Pancreas (tissue), 10 donors: ENCODE data around the gene BNIP5. TPM values are rescaled to one million over a fixed set of nuclear protein-coding genes. Genes with fewer than 3 reads are reported as not detected.

Source experiments
- ATAC-seq, 4 donors: fragments of 200-7000 bp; cut with Tn5 transposase; one replicate each; pipeline versions ENCODE4 v1.8.0 to v1.9.1; 2020; ENCODE audit warnings: mild to moderate bottlenecking in 4 of 4, moderate library complexity in 4 of 4
- DNase-seq, 6 donors: peaks; one replicate each; pipeline ENCODE4 v3.0.0-alpha.2; 2020
- FAIRE-seq: peaks from 2 replicates; lab custom pipeline; 2012; peaks lifted over from hg19 to GRCh38; lab: Jason Lieb, UNC
- H3K27ac ChIP-seq, 4 donors: fragments of 200-600 bp; sonication (generic); 1 replicate in 3 of 4; 2 replicates in 1 of 4; pipeline versions ENCODE4 v1.5.0 to v1.8.0; 2020
- H3K27me3 ChIP-seq, 4 donors: fragments of 200-600 bp; one replicate each; pipeline ENCODE4 v1.8.0; 2021
- H3K36me3 ChIP-seq, 3 donors: fragments of 200-600 bp; sonication (generic) in 1 of 3; one replicate each; pipeline versions ENCODE4 v1.5.0 to v1.8.0; 2020 to 2021
- H3K4me1 ChIP-seq, 3 donors: fragments of 200-600 bp; one replicate each; pipeline ENCODE4 v1.8.0; 2021
- H3K4me3 ChIP-seq, 4 donors: fragments of 200-600 bp; sonication (generic) in 2 of 4; one replicate each; pipeline versions ENCODE4 v1.5.0 to v1.8.0; 2020 to 2021
- H3K9me3 ChIP-seq, 4 donors: fragments of 200-600 bp; one replicate each; pipeline ENCODE4 v1.8.0; 2021
- WGBS, 2 donors: extraction: QIAGEN DNeasy Blood & Tissue Kit; methylation state at CpG; one replicate each; pipeline ENCODE4 v1.1.7; 2013; 5-methylcytosine and 5-hydroxymethylcytosine counted together
- intact Hi-C, 3 donors: fragments of 100-400 bp; cut with DNase I; formaldehyde crosslinking; loops; one replicate each; pipeline versions ENCODE4 v1.11.1 to v1.14.2; 2022
- polyA plus RNA-seq, 2 donors: library from polyadenylated mRNA; stranded (reverse); fragments of 200-250 nt; gene quantifications; one replicate each; pipeline ENCODE4 v1.2.3, GENCODE V29; 2013
- total RNA-seq, 6 donors: library from RNA; stranded (reverse); fragmentation: NEBNext Ultra II Directional in 4 of 6; extraction: Animal tissue kit (Norgen Biotek cat#: 25700) in 4 of 6; gene quantifications; one replicate each; pipeline versions ENCODE4 v1.2.1 to v1.2.4, GENCODE V29; 2021 to 2023
- TF ChIP-seq, protein P1 (sequence below), 4 donors: fragments of 200-600 bp; sonication (generic) in 3 of 4; IDR thresholded peaks; one replicate each; pipeline versions ENCODE4 v1.5.0 to v1.8.0; 2021; ENCODE audit warnings: antibody characterized with exemption in 4 of 4
- donor health status: healthy with polysubstance abuse.
- donor health status: DM: no; HTN: no; CAD: no; lungs with moderate emphysema.
- donor health status: DM: no; HTN: no; CAD: no.
- donor health status: control.
- donor health status: control.
- donor health status: Bipolar disorder and iron deficiency.
- donor health status: DM: yes; HTN: yes; CAD: no.
- donor health status: DM: no; HTN: no; CAD: no.
- donor health status: DM: no; HTN: no; CAD: no.
- donor health status: DM: yes; HTN: yes; CAD: no.

The BNIP5 gene
- total and polyA plus RNA-seq, 8 donors: 0.12 to 37.5 (median 0.38) TPM

DNA sequence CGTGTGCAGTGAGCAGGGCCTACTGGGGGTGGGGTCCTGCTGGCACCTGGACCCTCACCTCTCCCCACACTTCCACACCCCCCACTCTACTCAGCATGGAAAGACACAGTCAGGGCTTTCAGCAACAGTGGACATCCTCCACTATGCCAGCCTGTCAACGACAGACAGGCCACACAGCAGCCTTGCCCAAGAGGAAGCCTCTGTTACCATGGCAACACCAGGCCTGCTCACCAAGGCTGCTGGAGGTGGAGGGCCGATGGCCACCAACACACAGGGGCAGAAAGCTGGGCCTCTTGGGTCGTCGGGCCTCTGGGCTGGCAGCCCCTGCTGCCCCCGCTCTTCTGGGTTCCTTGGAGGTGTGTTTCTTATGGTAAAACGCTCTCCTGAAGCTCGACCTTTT is 13.6 kb downstream of the BNIP5 start:
- Histone ChIP-seq H3K9me3 (no peaks in the 10 kb centered on the region), H3K27me3 (no peaks in the 10 kb centered on the region), H3K4me1 (peaks cover 0 to 7% (median 0%) of the 10 kb centered on the region in 3 donors), H3K36me3 (no peaks in the 10 kb centered on the region), H3K4me3 (no peak overlapping the region), H3K27ac (no peak overlapping the region)
- intact Hi-C loops: no loop called here
- TF ChIP-seq, protein P1, sequence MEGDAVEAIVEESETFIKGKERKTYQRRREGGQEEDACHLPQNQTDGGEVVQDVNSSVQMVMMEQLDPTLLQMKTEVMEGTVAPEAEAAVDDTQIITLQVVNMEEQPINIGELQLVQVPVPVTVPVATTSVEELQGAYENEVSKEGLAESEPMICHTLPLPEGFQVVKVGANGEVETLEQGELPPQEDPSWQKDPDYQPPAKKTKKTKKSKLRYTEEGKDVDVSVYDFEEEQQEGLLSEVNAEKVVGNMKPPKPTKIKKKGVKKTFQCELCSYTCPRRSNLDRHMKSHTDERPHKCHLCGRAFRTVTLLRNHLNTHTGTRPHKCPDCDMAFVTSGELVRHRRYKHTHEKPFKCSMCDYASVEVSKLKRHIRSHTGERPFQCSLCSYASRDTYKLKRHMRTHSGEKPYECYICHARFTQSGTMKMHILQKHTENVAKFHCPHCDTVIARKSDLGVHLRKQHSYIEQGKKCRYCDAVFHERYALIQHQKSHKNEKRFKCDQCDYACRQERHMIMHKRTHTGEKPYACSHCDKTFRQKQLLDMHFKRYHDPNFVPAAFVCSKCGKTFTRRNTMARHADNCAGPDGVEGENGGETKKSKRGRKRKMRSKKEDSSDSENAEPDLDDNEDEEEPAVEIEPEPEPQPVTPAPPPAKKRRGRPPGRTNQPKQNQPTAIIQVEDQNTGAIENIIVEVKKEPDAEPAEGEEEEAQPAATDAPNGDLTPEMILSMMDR (IDR thresholded peaks at IDR 0.05): no peak
- ATAC-seq (peak in 1 of 4 donors; percentile 7), DNase-seq (no peak), FAIRE-seq (no peak)
- 77 to 80% methylated on average over 8 of the region's 8 CpGs for WGBS, 2 donors

DNA sequence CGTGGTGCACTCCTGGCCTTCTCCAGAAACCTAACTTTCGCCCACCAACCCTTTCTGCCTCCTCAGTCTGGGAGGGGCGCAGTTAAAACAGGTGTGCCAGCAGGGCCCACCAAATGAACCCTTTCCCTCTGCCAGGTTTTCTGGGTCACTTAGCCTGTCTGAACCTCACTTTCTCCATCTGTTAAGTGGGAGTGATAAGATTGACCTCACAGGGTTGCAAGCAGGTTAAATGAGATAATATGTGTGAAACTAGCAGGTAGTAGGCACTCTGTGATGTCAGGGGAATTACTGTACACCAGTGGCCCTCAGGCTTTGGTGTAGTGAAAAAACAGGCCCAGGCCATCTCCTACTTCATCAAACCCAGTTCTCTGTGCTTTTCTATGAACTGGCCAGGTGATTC is 14.1 kb downstream of the BNIP5 start:
- FAIRE-seq (no peak), DNase-seq (no peak), ATAC-seq (no peak)
- no peak overlapping the region for H3K4me3 ChIP-seq
- H3K27ac ChIP-seq: no peak overlapping the region
- H3K4me1 ChIP-seq: peaks cover 0 to 7% (median 0%) of the 10 kb centered on the region in 3 donors
- no peaks in the 10 kb centered on the region for H3K36me3 ChIP-seq
- H3K27me3 ChIP-seq: no peaks in the 10 kb centered on the region
- no peaks in the 10 kb centered on the region for H3K9me3 ChIP-seq
- intact Hi-C loops: no loop called here
- TF ChIP-seq, protein P1 (IDR thresholded peaks at IDR 0.05): no peak
- 77 to 79% methylated on average over 3 of the region's 3 CpGs for WGBS, 2 donors

DNA sequence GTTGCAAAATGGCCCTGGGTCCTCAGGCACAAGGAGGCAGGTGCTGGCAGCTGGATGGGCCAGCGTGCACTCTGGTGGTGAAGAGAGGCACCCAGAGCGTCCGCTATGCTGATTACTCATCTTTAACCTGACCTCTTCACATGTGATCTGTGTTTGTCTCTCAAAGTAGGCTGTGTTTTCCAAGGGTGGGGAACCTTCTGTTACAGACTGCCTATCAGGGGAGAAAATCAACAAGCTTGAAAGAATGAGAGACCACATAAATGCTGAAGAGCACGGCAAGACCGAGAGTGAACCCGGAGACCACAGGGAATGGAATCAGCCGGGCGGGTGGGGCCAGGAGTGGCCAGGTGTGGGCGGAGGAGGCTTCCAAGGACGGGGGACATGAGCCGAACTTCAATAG is 16.2 kb downstream of the BNIP5 start:
- intact Hi-C loops: no loop called here
- FAIRE-seq (no peak), ATAC-seq (no peak), DNase-seq (no peak)
- TF ChIP-seq, protein P1 (IDR thresholded peaks at IDR 0.05): no peak
- Histone ChIP-seq H3K27me3 (no peaks in the 10 kb centered on the region), H3K9me3 (no peaks in the 10 kb centered on the region), H3K4me1 (peaks cover 0 to 7% (median 0%) of the 10 kb centered on the region in 3 donors), H3K4me3 (no peak overlapping the region), H3K27ac (no peak overlapping the region), H3K36me3 (no peaks in the 10 kb centered on the region)
- 90 to 92% methylated on average over 11 of the region's 11 CpGs for WGBS, 2 donors

DNA sequence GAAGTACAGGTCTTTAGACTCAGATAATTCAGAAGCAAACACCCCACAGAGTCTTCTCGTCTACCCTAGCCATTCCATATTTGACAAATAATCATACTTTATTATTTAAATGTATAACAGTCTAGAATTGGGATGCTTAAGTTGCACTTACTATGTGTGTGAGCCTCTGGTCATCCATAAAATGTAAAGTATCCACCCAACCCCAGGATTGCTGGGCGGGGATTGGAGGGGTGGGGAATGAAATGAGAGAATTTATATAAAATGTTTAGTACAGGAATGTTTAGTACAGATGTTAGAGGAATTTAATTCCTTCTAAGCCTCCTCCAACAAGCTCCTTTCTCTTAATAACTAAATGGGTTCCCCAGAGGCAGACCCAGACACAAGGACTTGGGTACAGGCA is 16.9 kb downstream of the BNIP5 start:
- TF ChIP-seq, protein P1 (IDR thresholded peaks at IDR 0.05): no peak

DNA sequence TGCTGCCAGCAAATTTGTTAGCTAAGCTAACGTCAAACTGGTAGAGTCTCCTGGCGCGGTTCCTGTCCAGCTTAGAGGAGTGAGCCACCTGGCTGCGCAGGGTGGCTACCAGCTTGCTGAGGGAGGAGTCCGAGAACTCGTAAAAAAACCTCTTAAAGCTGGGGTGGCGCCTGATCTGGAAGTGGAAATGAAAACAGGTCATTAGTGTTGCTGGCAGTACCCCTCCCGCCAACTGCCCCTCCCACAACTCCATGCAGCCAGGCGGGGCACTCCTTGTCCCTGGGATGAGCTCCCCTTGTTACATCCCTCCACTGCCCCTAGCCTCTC is 17.3 kb downstream of the BNIP5 start:
- FAIRE-seq (no peak), ATAC-seq (peak in 3 of 4 donors; percentile 3 to 37 (median 5))

More for the DNA sequence above, 16.9 kb downstream of the BNIP5 start:
- no peak for FAIRE-seq
- DNase-seq: no peak
- H3K36me3 ChIP-seq: no peaks in the 10 kb centered on the region
- no peaks in the 10 kb centered on the region for H3K27me3 ChIP-seq
- intact Hi-C loops: no loop called here
- H3K9me3 ChIP-seq: no peaks in the 10 kb centered on the region
- peaks cover 0 to 7% (median 0%) of the 10 kb centered on the region in 3 donors for H3K4me1 ChIP-seq
- H3K27ac ChIP-seq: no peak overlapping the region
- 87% methylated on average over 2 of the region's 2 CpGs for WGBS, 2 donors
- ATAC-seq: no peak
- no peak overlapping the region for H3K4me3 ChIP-seq

More for the DNA sequence above, 17.3 kb downstream of the BNIP5 start:
- intact Hi-C loops: no loop called here
- WGBS, 2 donors: 82 to 88% methylated on average over 9 of the region's 9 CpGs
- H3K4me3 ChIP-seq: no peak overlapping the region
- peaks cover 0 to 7% (median 0%) of the 10 kb centered on the region in 3 donors for H3K4me1 ChIP-seq
- no peak for DNase-seq
- H3K9me3 ChIP-seq: no peaks in the 10 kb centered on the region
- H3K27me3 ChIP-seq: no peaks in the 10 kb centered on the region
- peak overlapping the region in 1 of 4 donors; percentile 5 for H3K27ac ChIP-seq
- TF ChIP-seq, protein P1 (IDR thresholded peaks at IDR 0.05): no peak
- no peaks in the 10 kb centered on the region for H3K36me3 ChIP-seq
